HepG2 (cell line): Measurements from ENCODE around the gene HMCN2. TPM values are rescaled to one million over a fixed set of nuclear protein-coding genes. Genes with fewer than 3 reads are reported as not detected.

Experiments
- ATAC-seq: fragments of 200-7000 bp; cut with Tn5 transposase; 3 replicates; pipeline ENCODE4 v1.9.1; 2020; ENCODE audit warnings: mild to moderate bottlenecking, moderate library complexity
- BruUV-seq: library from RNA; stranded (reverse); fragments of 400-500 nt; replicated peaks from 2 replicates; lab custom pipeline; 2021; lab: Mats Ljungman, UMichigan
- CTCF ChIA-PET: fragments of 300-600 bp; formaldehyde crosslinking; extraction: SDS; loops from one replicate; lab custom pipeline; 2021; ENCODE audit warnings: low total read pairs, inconsistent platforms, low intra/inter-chr PET ratio; lab: Yijun Ruan, JAX
- POLR2A ChIA-PET: fragments of 350-600 bp; sonication (Branson Sonifier 250); formaldehyde crosslinking; loops from one replicate; lab custom pipeline; 2020; ENCODE audit warnings: antibody characterized with exemption, inconsistent platforms; lab: Yijun Ruan, JAX
- DNase-seq: peaks from one replicate; pipeline ENCODE4 v3.0.0-alpha.2; 2015; ENCODE audit warnings: low spot score
- FAIRE-seq: peaks from 3 replicates; lab custom pipeline; 2011; peaks lifted over from hg19 to GRCh38; lab: Jason Lieb, UNC
- H2AFZ ChIP-seq: one replicate; pipeline ENCODE4 v1.6.1; 2011; ENCODE audit warnings: low read length, inconsistent platforms
- H3K27ac ChIP-seq: fragments of 300-600 bp; 3 replicates; pipeline ENCODE4 v1.8.0; 2011; ENCODE audit warnings: mixed run types, mild to moderate bottlenecking, mixed read lengths, low read length, inconsistent platforms; ENCODE audit not compliant: insufficient read depth; ENCODE audit errors: extremely low read length
- H3K27me3 ChIP-seq, 2 experiments: fragments of 200-600 bp in 1 of 2; 2 replicates in 1 of 2; 3 replicates in 1 of 2; pipeline versions ENCODE4 v1.6.0 to v1.8.0; 2011; ENCODE audit warnings: low read length in 2 of 2, mild to moderate bottlenecking in 2 of 2, moderate library complexity in 2 of 2, inconsistent platforms in 1 of 2; ENCODE audit not compliant: insufficient read depth in 2 of 2, control insufficient read depth in 1 of 2
- H3K36me3 ChIP-seq, 2 experiments: fragments of 200-600 bp in 1 of 2; replicated peaks in 1 of 2; 2 replicates in 1 of 2; 3 replicates in 1 of 2; pipeline versions ENCODE4 v1.5.1 to v1.8.0; 2011; ENCODE audit warnings: low read length in 2 of 2, inconsistent platforms in 1 of 2; ENCODE audit not compliant: insufficient read depth in 2 of 2, control insufficient read depth in 1 of 2
- H3K4me1 ChIP-seq: 2 replicates; pipeline ENCODE4 v1.5.1; 2012; ENCODE audit warnings: low read length, inconsistent platforms; ENCODE audit not compliant: insufficient read depth
- H3K4me2 ChIP-seq: 2 replicates; pipeline ENCODE4 v1.6.0; 2011; ENCODE audit warnings: low read depth, low read length, inconsistent platforms
- H3K4me3 ChIP-seq, 3 experiments: fragments of 200-600 bp in 1 of 3; sonication (generic), shearing (Covaris generic) in 1 of 3; replicated peaks in 1 of 3; 2 replicates each; pipeline ENCODE4 v1.5.1; 2011 to 2016; ENCODE audit warnings: low read length in 3 of 3, inconsistent platforms in 2 of 3, low read depth in 2 of 3, mild to moderate bottlenecking in 2 of 3, control low read depth in 1 of 3, mixed read lengths in 1 of 3; ENCODE audit not compliant: insufficient read depth in 1 of 3
- H3K79me2 ChIP-seq: one replicate; pipeline ENCODE4 v1.6.1; 2011; ENCODE audit warnings: low read length, inconsistent platforms; ENCODE audit not compliant: insufficient read depth
- H3K9ac ChIP-seq: 2 replicates; pipeline ENCODE4 v1.6.0; 2011; ENCODE audit warnings: mild to moderate bottlenecking, low read depth, low read length, inconsistent platforms; ENCODE audit not compliant: insufficient read depth
- H3K9me3 ChIP-seq: 2 replicates; pipeline ENCODE4 v1.5.1; 2012; ENCODE audit warnings: mild to moderate bottlenecking, low read length
- H4K20me1 ChIP-seq: 2 replicates; pipeline ENCODE4 v1.6.0; 2011; ENCODE audit warnings: inconsistent platforms, mild to moderate bottlenecking, low read length, moderate library complexity; ENCODE audit not compliant: insufficient read depth
- FOXK2 ChIP-seq: fragments of 450-650 bp; IDR thresholded peaks from 2 replicates; pipeline ENCODE4 v1.6.1; 2016
- HNRNPK ChIP-seq: fragments of 200-400 bp; formaldehyde crosslinking; IDR thresholded peaks from 2 replicates; pipeline ENCODE4 v1.6.1; 2018; ENCODE audit warnings: low read length, low read depth, moderate library complexity, mild to moderate bottlenecking; ENCODE audit not compliant: poor library complexity, severe bottlenecking
- MEIS2 ChIP-seq: sonication (generic); formaldehyde crosslinking; IDR thresholded peaks from 2 replicates; pipeline ENCODE4 v1.9.0; 2021; ENCODE audit warnings: mild to moderate bottlenecking, missing genetic modification reagents
- SNRNP70 ChIP-seq: fragments of 200-400 bp; formaldehyde crosslinking; IDR thresholded peaks from 2 replicates; pipeline ENCODE4 v1.6.1; 2017; ENCODE audit warnings: mild to moderate bottlenecking, low read depth, low read length, moderate library complexity
- TGIF2 ChIP-seq: IDR thresholded peaks from 2 replicates; pipeline ENCODE4 v1.6.1; 2016; ENCODE audit warnings: control low read depth, missing compliant biosample characterization
- ZNF235 ChIP-seq: sonication (generic); formaldehyde crosslinking; IDR thresholded peaks from 2 replicates; pipeline ENCODE4 v1.8.1; 2023; ENCODE audit warnings: mild to moderate bottlenecking, missing genetic modification reagents, borderline replicate concordance
- ZNF350 ChIP-seq: sonication (generic); formaldehyde crosslinking; IDR thresholded peaks from 2 replicates; pipeline ENCODE4 v1.4.0; 2020; ENCODE audit warnings: mild to moderate bottlenecking, low read depth, missing genetic modification reagents, borderline replicate concordance
- ZNF549 ChIP-seq: sonication (generic); formaldehyde crosslinking; IDR thresholded peaks from 2 replicates; pipeline ENCODE4 v1.5.0; 2020; ENCODE audit warnings: missing genetic modification reagents
- ZNF574 ChIP-seq: sonication (generic); formaldehyde crosslinking; IDR thresholded peaks from 2 replicates; pipeline ENCODE4 v1.4.0; 2020; ENCODE audit warnings: missing genetic modification reagents
- ZNF619 ChIP-seq: sonication (generic); formaldehyde crosslinking; IDR thresholded peaks from 2 replicates; pipeline ENCODE4 v1.4.0; 2020; ENCODE audit warnings: mild to moderate bottlenecking, missing genetic modification reagents
- ZNF883 ChIP-seq: sonication (generic); formaldehyde crosslinking; IDR thresholded peaks from 2 replicates; pipeline ENCODE4 v1.5.1; 2020; ENCODE audit warnings: mild to moderate bottlenecking, missing genetic modification reagents; ENCODE audit errors: not compliant biosample characterization
- WGBS: methylation state at CpG from one replicate; pipeline ENCODE4 v1.1.6; 2017; ENCODE audit warnings: low lambda C conversion rate; 5-methylcytosine and 5-hydroxymethylcytosine counted together
- in situ Hi-C: cut with HindIII; loops from 2 replicates; pipeline ENCODE4 v1.10.0; 2017; ENCODE audit warnings: low pct_unique_long_range_greater_than_20kb; ENCODE audit not compliant: extremely low pct_ligation_motif_present
- intact Hi-C: fragments of 100-400 bp; cut with micrococcal nuclease; formaldehyde crosslinking; loops from one replicate; pipeline ENCODE4 v1.10.0; 2022; ENCODE audit not compliant: unreplicated experiment
- polyA plus RNA-seq, 8 experiments: library from polyadenylated mRNA; depleted of rRNA in 3 of 8; stranded (reverse) in 7 of 8; unstranded in 1 of 8; fragments of >200 nt; fragmentation: Illumina TruSeq in 4 of 8; extraction: Trizol in 4 of 8; gene quantifications; 2 replicates each; pipeline versions ENCODE4 v1.2.1 to v1.2.3, GENCODE V29; 2011 to 2016; ENCODE audit warnings: low read depth in 4 of 8, missing spikeins in 1 of 8, mixed read lengths in 1 of 8; ENCODE audit not compliant: insufficient read depth in 1 of 8
- total RNA-seq, 5 experiments: library from RNA; depleted of rRNA; stranded (reverse); fragments of >200 nt; fragmentation: Illumina TruSeq; extraction: Trizol; gene quantifications; 2 replicates each; pipeline ENCODE4 v1.2.3, GENCODE V29; 2016; ENCODE audit warnings: low read depth in 1 of 5
- TF ChIP-seq, protein P1 (sequence below): sonication (generic); formaldehyde crosslinking; IDR thresholded peaks from 2 replicates; pipeline ENCODE4 v1.4.0; 2020; ENCODE audit warnings: mild to moderate bottlenecking, missing genetic modification reagents
- TF ChIP-seq, protein P2 (sequence below): IDR thresholded peaks from 2 replicates; pipeline ENCODE4 v1.6.1; 2016; ENCODE audit warnings: control low read depth

The HMCN2 gene
- total and polyA plus RNA-seq, 2 of the 13 experiments (the other 11 are each of a cell fraction or from before 2014, with no cell fraction given): 0.09 TPM; not detected in 1

DNA sequence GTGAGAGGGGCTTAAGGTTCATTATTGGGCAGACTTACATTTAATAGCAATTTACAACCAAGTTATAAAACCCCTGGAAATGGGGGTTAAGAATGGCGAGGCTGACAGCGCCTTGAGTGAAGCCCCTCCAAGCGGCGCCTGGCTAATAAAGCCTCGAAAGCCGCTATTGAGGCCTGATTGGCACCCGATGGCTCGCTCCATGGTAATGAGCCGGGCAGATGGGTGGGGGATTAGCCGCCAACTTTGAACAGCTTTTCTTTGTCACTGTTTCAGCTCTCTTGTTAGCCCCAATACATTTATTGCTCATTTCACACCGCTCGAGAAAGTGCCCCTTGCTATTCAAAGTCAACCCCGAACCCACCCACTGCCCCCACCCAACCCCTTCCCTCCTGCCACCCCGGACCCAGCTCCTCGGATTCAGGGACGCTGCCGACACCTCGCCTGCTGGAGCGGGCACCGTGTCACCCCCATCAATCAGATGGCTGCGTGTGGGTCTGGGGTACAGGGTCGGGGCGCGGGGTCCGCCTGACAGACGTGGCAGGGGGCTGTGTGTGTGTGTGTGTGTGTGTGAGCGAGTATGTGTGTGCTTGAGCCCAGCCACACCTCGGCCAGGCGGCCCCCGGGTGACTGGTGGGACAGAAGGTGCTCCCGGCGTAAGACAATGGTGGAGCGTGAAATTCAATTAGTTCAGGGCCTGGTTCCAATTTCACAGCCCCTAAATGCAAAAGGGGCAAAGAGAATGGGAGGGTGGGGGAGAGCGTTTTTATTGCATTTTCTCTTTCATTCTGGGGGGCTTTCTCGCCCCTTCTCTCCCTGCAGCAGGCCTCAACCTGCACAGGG is 213.4 kb downstream of the HMCN2 start:
- H3K36me3 ChIP-seq: no peaks in the 10 kb centered on the region

GRCh38 chr9:130479587-130479986 is 214.0 kb downstream of the HMCN2 start:
- Histone ChIP-seq H3K79me2 (no peaks in the 10 kb centered on the region), H3K27ac (no peak overlapping the region), H3K27me3 (no peaks in the 10 kb centered on the region), H4K20me1 (no peaks in the 10 kb centered on the region), H3K4me1 (no peaks in the 10 kb centered on the region), H2AFZ (no peak overlapping the region), H3K4me2 (no peak overlapping the region), H3K9me3 (no peaks in the 10 kb centered on the region), H3K9ac (no peak overlapping the region), H3K4me3 (no peak overlapping the region), H3K36me3 (no peaks in the 10 kb centered on the region)
- DNase-seq (no peak), FAIRE-seq (no peak), ATAC-seq (no peak)
- TF ChIP-seq MEIS2 (CRISPR knock-in tag): no peak
- TF ChIP-seq FOXK2: no peak
- no peak for TF ChIP-seq ZNF619 (CRISPR knock-in tag)
- no peak for TF ChIP-seq ZNF574
- TF ChIP-seq SNRNP70: no peak
- TF ChIP-seq ZNF883 (CRISPR knock-in tag): no peak
- TF ChIP-seq, protein P1, sequence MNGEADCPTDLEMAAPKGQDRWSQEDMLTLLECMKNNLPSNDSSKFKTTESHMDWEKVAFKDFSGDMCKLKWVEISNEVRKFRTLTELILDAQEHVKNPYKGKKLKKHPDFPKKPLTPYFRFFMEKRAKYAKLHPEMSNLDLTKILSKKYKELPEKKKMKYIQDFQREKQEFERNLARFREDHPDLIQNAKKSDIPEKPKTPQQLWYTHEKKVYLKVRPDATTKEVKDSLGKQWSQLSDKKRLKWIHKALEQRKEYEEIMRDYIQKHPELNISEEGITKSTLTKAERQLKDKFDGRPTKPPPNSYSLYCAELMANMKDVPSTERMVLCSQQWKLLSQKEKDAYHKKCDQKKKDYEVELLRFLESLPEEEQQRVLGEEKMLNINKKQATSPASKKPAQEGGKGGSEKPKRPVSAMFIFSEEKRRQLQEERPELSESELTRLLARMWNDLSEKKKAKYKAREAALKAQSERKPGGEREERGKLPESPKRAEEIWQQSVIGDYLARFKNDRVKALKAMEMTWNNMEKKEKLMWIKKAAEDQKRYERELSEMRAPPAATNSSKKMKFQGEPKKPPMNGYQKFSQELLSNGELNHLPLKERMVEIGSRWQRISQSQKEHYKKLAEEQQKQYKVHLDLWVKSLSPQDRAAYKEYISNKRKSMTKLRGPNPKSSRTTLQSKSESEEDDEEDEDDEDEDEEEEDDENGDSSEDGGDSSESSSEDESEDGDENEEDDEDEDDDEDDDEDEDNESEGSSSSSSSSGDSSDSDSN (CRISPR knock-in tag): no peak
- TF ChIP-seq, protein P2, sequence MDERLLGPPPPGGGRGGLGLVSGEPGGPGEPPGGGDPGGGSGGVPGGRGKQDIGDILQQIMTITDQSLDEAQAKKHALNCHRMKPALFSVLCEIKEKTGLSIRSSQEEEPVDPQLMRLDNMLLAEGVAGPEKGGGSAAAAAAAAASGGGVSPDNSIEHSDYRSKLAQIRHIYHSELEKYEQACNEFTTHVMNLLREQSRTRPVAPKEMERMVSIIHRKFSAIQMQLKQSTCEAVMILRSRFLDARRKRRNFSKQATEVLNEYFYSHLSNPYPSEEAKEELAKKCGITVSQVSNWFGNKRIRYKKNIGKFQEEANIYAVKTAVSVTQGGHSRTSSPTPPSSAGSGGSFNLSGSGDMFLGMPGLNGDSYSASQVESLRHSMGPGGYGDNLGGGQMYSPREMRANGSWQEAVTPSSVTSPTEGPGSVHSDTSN (CRISPR knock-in tag): no peak
- TF ChIP-seq ZNF350 (CRISPR knock-in tag): no peak
- TF ChIP-seq ZNF235 (CRISPR knock-in tag): no peak
- TF ChIP-seq ZNF549 (CRISPR knock-in tag): no peak
- BruUV-seq: no TSS peak
- in situ Hi-C loops: no loop called here
- CTCF ChIA-PET: no interaction called here
- intact Hi-C loops: no loop called here
- 100% methylated on average over 13 of the region's 19 CpGs for WGBS
- POLR2A ChIA-PET: no interaction called here

More for the DNA sequence above, 213.4 kb downstream of the HMCN2 start:
- H3K4me1 ChIP-seq: no peaks in the 10 kb centered on the region
- no peak overlapping the region for H3K4me3 ChIP-seq
- no peak for ATAC-seq
- BruUV-seq: no TSS peak
- H3K4me2 ChIP-seq: no peak overlapping the region
- DNase-seq: no peak
- ChIA-PET POLR2A (no interaction called here), CTCF (no interaction called here)
- WGBS: 96% methylated on average over 35 of the region's 35 CpGs
- no peak for TF ChIP-seq TGIF2 (CRISPR knock-in tag)
- peak; percentile 33 for TF ChIP-seq HNRNPK
- no peaks in the 10 kb centered on the region for H3K27me3 ChIP-seq
- H3K27ac ChIP-seq: no peak overlapping the region
- FAIRE-seq: no peak
- H3K9me3 ChIP-seq: no peaks in the 10 kb centered on the region
- intact Hi-C loops: no loop called here
- H4K20me1 ChIP-seq: no peaks in the 10 kb centered on the region
- H3K9ac ChIP-seq: no peak overlapping the region
- no peaks in the 10 kb centered on the region for H3K79me2 ChIP-seq
- no peak overlapping the region for H2AFZ ChIP-seq
- in situ Hi-C loops: no loop called here
